ENCODE measurements around the gene MRAS.

Gene MRAS

DNA sequence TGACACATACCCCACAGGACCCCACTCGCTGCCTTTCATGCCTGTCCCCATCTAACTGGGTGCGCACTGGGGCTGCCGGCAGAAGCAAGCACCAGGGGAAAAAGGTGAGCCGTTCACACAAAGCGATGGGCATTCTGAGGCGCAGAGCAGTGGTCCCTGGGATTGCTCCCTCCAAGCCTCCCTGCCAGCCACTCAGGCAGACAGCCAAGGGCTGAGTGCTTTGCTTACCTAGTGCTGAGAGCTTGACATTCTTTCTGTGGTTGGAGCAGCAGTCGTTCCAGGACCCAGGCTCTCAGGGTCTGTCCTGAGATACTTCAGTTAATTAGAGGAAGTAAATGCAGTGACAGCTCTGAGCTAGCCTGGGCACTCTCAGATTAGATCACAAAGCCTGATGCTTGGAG lies 91.7 kb downstream of the MRAS start:
- no peak overlapping the region for H3K9ac ChIP-seq (ENCODE audit: low read length)
- H3K9me2 ChIP-seq (replicated peaks; ENCODE audit: insufficient read depth, low read length), result no peaks in the 10 kb centered on the region
- H4K20me1 ChIP-seq (ENCODE audit: low read depth, low read length), result no peaks in the 10 kb centered on the region
- H2AFZ ChIP-seq (ENCODE audit: low read depth, low read length, severe bottlenecking), result no peak overlapping the region
- H3K9me3 ChIP-seq (ENCODE audit: insufficient read depth, low read length), result no peaks in the 10 kb centered on the region
- TF ChIP-seq, protein P1, sequence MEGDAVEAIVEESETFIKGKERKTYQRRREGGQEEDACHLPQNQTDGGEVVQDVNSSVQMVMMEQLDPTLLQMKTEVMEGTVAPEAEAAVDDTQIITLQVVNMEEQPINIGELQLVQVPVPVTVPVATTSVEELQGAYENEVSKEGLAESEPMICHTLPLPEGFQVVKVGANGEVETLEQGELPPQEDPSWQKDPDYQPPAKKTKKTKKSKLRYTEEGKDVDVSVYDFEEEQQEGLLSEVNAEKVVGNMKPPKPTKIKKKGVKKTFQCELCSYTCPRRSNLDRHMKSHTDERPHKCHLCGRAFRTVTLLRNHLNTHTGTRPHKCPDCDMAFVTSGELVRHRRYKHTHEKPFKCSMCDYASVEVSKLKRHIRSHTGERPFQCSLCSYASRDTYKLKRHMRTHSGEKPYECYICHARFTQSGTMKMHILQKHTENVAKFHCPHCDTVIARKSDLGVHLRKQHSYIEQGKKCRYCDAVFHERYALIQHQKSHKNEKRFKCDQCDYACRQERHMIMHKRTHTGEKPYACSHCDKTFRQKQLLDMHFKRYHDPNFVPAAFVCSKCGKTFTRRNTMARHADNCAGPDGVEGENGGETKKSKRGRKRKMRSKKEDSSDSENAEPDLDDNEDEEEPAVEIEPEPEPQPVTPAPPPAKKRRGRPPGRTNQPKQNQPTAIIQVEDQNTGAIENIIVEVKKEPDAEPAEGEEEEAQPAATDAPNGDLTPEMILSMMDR (IDR thresholded peaks at IDR 0.05; ENCODE audit: insufficient read depth, low read length, poor library complexity, severe bottlenecking), result no peak
- TF ChIP-seq EZH2phosphoT487 (conservative IDR thresholded peaks at IDR 0.05; ENCODE audit: low read length), result no peak
- H3K27ac ChIP-seq (ENCODE audit: low read depth, low read length), result no peak overlapping the region
- H3K79me2 ChIP-seq (ENCODE audit: insufficient read depth, low read length), result no peaks in the 10 kb centered on the region
- H3K27me3 ChIP-seq (ENCODE audit: low read length), result no peaks in the 10 kb centered on the region
- H3K4me2 ChIP-seq (ENCODE audit: low read depth, low read length, poor library complexity, severe bottlenecking), result no peak overlapping the region
- H3K4me3 ChIP-seq (ENCODE audit: insufficient read depth, low read length, poor library complexity, severe bottlenecking), result no peak overlapping the region
- H3F3A ChIP-seq (ENCODE audit: insufficient read depth), result no peaks in the 10 kb centered on the region
- H3K36me3 ChIP-seq (ENCODE audit: low read length), result no peaks in the 10 kb centered on the region

DNA sequence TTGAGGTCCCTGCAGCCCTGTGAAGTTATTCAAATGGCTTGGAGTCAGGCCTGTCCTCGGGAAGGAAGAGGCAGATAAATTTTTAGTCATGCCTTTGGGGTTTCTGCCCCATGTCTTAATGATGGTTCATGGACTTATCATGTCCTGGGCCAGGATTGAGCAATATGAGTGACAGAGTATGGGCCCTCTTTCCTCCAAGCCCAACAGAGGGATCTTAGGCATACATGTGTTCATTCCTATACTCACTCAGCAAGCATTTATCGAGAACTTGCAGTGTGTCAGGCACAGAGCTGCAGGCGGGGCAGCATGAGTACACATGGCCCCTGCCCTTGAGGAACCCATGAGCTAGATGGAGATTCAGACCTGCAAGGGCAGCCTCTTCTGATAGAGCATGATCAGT lies 92.2 kb downstream of the MRAS start:
- Histone ChIP-seq H3K36me3 (ENCODE audit: low read length) (no peaks in the 10 kb centered on the region), H3K27me3 (ENCODE audit: low read length) (no peaks in the 10 kb centered on the region), H3K79me2 (ENCODE audit: insufficient read depth, low read length) (no peaks in the 10 kb centered on the region), H2AFZ (ENCODE audit: low read depth, low read length, severe bottlenecking) (no peak overlapping the region), H3K4me2 (ENCODE audit: low read depth, low read length, poor library complexity, severe bottlenecking) (no peak overlapping the region), H3K9ac (ENCODE audit: low read length) (no peak overlapping the region), H3K4me3 (ENCODE audit: insufficient read depth, low read length, poor library complexity, severe bottlenecking) (no peak overlapping the region), H3F3A (ENCODE audit: insufficient read depth) (no peaks in the 10 kb centered on the region), H3K27ac (ENCODE audit: low read depth, low read length) (no peak overlapping the region), H3K9me3 (ENCODE audit: insufficient read depth, low read length) (no peaks in the 10 kb centered on the region), H3K9me2 (replicated peaks; ENCODE audit: insufficient read depth, low read length) (no peaks in the 10 kb centered on the region), H4K20me1 (ENCODE audit: low read depth, low read length) (no peaks in the 10 kb centered on the region)
- TF ChIP-seq EZH2phosphoT487 (conservative IDR thresholded peaks at IDR 0.05; ENCODE audit: low read length), result no peak
- TF ChIP-seq, protein P1 (IDR thresholded peaks at IDR 0.05; ENCODE audit: insufficient read depth, low read length, poor library complexity, severe bottlenecking), result no peak

DNA sequence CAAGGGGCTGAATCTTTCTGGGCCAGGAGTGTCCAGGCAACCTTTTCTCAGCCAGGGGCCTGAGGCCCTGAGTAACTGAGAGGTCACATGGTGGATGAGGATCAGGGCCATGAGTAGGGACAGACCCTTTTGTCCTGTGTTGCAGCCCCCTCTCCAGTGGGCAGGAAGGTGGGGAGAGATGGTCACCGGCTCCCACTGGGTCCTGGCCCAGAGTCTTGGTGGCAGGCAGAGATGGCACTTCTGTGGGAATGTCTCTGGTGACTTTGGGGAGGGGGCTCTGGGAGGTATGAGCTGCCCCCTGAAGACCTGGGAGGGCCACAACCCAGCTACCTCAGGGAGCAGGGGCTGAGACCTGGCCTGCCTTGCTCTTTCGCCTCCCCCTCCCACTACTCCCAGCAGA lies 92.9 kb downstream of the MRAS start:
- H3K9me2 ChIP-seq (replicated peaks; ENCODE audit: insufficient read depth, low read length), result no peaks in the 10 kb centered on the region
- no peaks in the 10 kb centered on the region for H3K79me2 ChIP-seq (ENCODE audit: insufficient read depth, low read length)
- no peak for TF ChIP-seq EZH2phosphoT487 (conservative IDR thresholded peaks at IDR 0.05; ENCODE audit: low read length)
- TF ChIP-seq, protein P1 (IDR thresholded peaks at IDR 0.05; ENCODE audit: insufficient read depth, low read length, poor library complexity, severe bottlenecking), result no peak
- H3K9me3 ChIP-seq (ENCODE audit: insufficient read depth, low read length), result no peaks in the 10 kb centered on the region
- H3K4me2 ChIP-seq (ENCODE audit: low read depth, low read length, poor library complexity, severe bottlenecking), result no peak overlapping the region
- no peak overlapping the region for H3K27ac ChIP-seq (ENCODE audit: low read depth, low read length)
- H3K4me3 ChIP-seq (ENCODE audit: insufficient read depth, low read length, poor library complexity, severe bottlenecking), result no peak overlapping the region
- no peaks in the 10 kb centered on the region for H3K27me3 ChIP-seq (ENCODE audit: low read length)
- H3F3A ChIP-seq (ENCODE audit: insufficient read depth), result no peaks in the 10 kb centered on the region
- H4K20me1 ChIP-seq (ENCODE audit: low read depth, low read length), result no peaks in the 10 kb centered on the region
- no peak overlapping the region for H2AFZ ChIP-seq (ENCODE audit: low read depth, low read length, severe bottlenecking)
- H3K9ac ChIP-seq (ENCODE audit: low read length), result no peak overlapping the region
- H3K36me3 ChIP-seq (ENCODE audit: low read length), result no peaks in the 10 kb centered on the region

Data from SU-DHL-6 (cell line).